Activated naive CD8-positive, alpha-beta T cell treated with anti-CD3 and anti-CD28 coated beads, Interleukin-2, amount 50 U/mL, for 16 hours (primary cell): ENCODE data around the gene GPR52.

Experiments
- DNase-seq: peaks from one replicate; pipeline ENCODE4 v3.0.0-alpha.2; 2020; ENCODE audit warnings: low read depth, low spot score

Gene GPR52

GRCh38 chr1:174465855-174466254, 18.1 kb downstream of the GPR52 start:
- no peak for DNase-seq

GRCh38 chr1:174466607-174467006, 18.8 kb downstream of the GPR52 start:
- no peak for DNase-seq

- no peak for DNase-seq
Observed at GRCh38 chr1:174469052-174469451, 21.3 kb downstream of the GPR52 start.

- DNase-seq: no peak
Observed at GRCh38 chr1:174469687-174470086, 21.9 kb downstream of the GPR52 start.

- DNase-seq: no peak
Observed at GRCh38 chr1:174479281-174479680, 31.5 kb downstream of the GPR52 start.

GRCh38 chr1:174480324-174480723, 32.6 kb downstream of the GPR52 start:
- no peak for DNase-seq

- DNase-seq: no peak
Observed at GRCh38 chr1:174491606-174492005, 43.8 kb downstream of the GPR52 start.

- no peak for DNase-seq
Observed at GRCh38 chr1:174497478-174497877, 49.7 kb downstream of the GPR52 start.
